Heart right ventricle (tissue), 16 donors: ENCODE data around the gene RFX3. TPM values are rescaled to one million over a fixed set of nuclear protein-coding genes. Genes with fewer than 3 reads are reported as not detected.

Experiments
- ATAC-seq, 8 donors: fragments of 200-7000 bp; cut with Tn5 transposase; one replicate each; pipeline ENCODE4 v1.9.1; 2020; ENCODE audit warnings: mild to moderate bottlenecking in 8 of 8, moderate library complexity in 8 of 8, moderate number of reproducible peaks in 1 of 8
- DNase-seq, 2 donors: peaks; one replicate each; pipeline ENCODE4 v3.0.0-alpha.2; 2020
- H3K27ac ChIP-seq, 10 donors: fragments of 200-600 bp; sonication (generic) in 2 of 10; one replicate each; pipeline versions ENCODE4 v1.5.0 to v1.8.0; 2020 to 2022; ENCODE audit warnings: mild to moderate bottlenecking in 3 of 10
- H3K27me3 ChIP-seq, 7 donors: fragments of 200-600 bp; one replicate each; pipeline ENCODE4 v1.8.0; 2021 to 2022; ENCODE audit warnings: mild to moderate bottlenecking in 2 of 7
- H3K36me3 ChIP-seq, 9 donors: fragments of 200-600 bp; sonication (generic) in 1 of 9; one replicate each; pipeline versions ENCODE4 v1.5.0 to v1.8.0; 2020 to 2022; ENCODE audit warnings: mild to moderate bottlenecking in 2 of 9
- H3K4me1 ChIP-seq, 9 donors: fragments of 200-600 bp; sonication (generic) in 1 of 9; one replicate each; pipeline versions ENCODE4 v1.5.0 to v1.8.0; 2020 to 2022; ENCODE audit warnings: mild to moderate bottlenecking in 4 of 9
- H3K4me3 ChIP-seq, 10 donors: fragments of 200-600 bp; sonication (generic) in 2 of 10; one replicate each; pipeline versions ENCODE4 v1.5.0 to v1.8.0; 2020 to 2022; ENCODE audit warnings: mild to moderate bottlenecking in 7 of 10, moderate library complexity in 2 of 10
- H3K9me3 ChIP-seq, 11 donors: fragments of 200-600 bp in 10 of 11; sonication (generic) in 2 of 11; one replicate each; pipeline versions ENCODE4 v1.5.0 to v1.8.0; 2013 to 2022; ENCODE audit warnings: mild to moderate bottlenecking in 2 of 11, control low read depth in 1 of 11, moderate library complexity in 1 of 11
- WGBS, 2 donors: extraction: QIAGEN DNeasy Blood & Tissue Kit; methylation state at CpG; one replicate each; pipeline ENCODE4 v1.1.7; 2013; ENCODE audit warnings: inconsistent platforms in 1 of 2; 5-methylcytosine and 5-hydroxymethylcytosine counted together
- intact Hi-C, 10 donors: fragments of 100-400 bp; cut with DNase I; formaldehyde crosslinking; loops; one replicate each; pipeline versions ENCODE4 v1.11.1 to v1.14.2; 2022
- polyA plus RNA-seq, 2 donors: library from polyadenylated mRNA; stranded (reverse); fragments of 200-250 nt; gene quantifications; one replicate each; pipeline ENCODE4 v1.2.3, GENCODE V29; 2013
- total RNA-seq, 10 donors: library from RNA; stranded (reverse); fragmentation: NEBNext Ultra II Directional in 3 of 10; extraction: Animal tissue kit (Norgen Biotek cat#: 25700) in 3 of 10; gene quantifications; one replicate each; pipeline versions ENCODE4 v1.2.1 to v1.2.4, GENCODE V29; 2021 to 2023
- TF ChIP-seq, protein P1 (sequence below), 9 donors: fragments of 200-600 bp; sonication (generic) in 2 of 9; IDR thresholded peaks; one replicate each; pipeline versions ENCODE4 v1.5.0 to v1.8.0; 2021 to 2022; ENCODE audit warnings: antibody characterized with exemption in 9 of 9, mild to moderate bottlenecking in 5 of 9, moderate library complexity in 1 of 9
- donor health status: Arrhythmogenic right ventricular cardiomyopathy.
- donor health status: ischemic (EF 13 %, LVEDD 7.1; RV severe dilation, severe dysfunction).
- donor health status: healthy with polysubstance abuse.
- donor health status: DM: no; HTN: yes; CAD: no.
- donor health status: DM: no; HTN: no; CAD: no.
- donor health status: ischemic (EF 25% LVEDD 6.9; RV normal size, moderate dysfunction).
- donor health status: ischemic (EF 25% LVEDD 5.7; RV mildly dilated, moderate dysfunction).
- donor health status: healthy.
- donor health status: DM: yes; HTN: yes; CAD: no.
- donor health status: Ischemic cardiomyopathy.
- donor health status: ischemic (EF 35%, LVEDD 5.7; RV mildly dilated, moderate dysfunction).
- donor health status: nonischemic (EF 11% LVEDD 7.7; RV severe dilation, severe dysfunction).
- donor health status: DM: yes; HTN: yes; CAD: no.
- donor health status: PGD.
- donor health status: ischemic (EF 29% LVEDD 5.4; RV normal size, mild dysfunction).
- donor health status: nonischemic (EF 23%, LVEDD 6.1; RV moderate dilation, normal function).

The RFX3 gene
- total and polyA plus RNA-seq, 12 donors, result 0.43 to 5.9 (median 3.5) TPM

- Histone ChIP-seq H3K27me3 (no peaks in the 10 kb centered on the region), H3K4me3 (no peak overlapping the region), H3K27ac (no peak overlapping the region), H3K4me1 (peaks cover 0 to 44% (median 16%) of the 10 kb centered on the region in 9 donors), H3K9me3 (peaks cover 0 to 21% (median 11%) of the 10 kb centered on the region in 11 donors), H3K36me3 (no peaks in the 10 kb centered on the region)
- ATAC-seq (no peak), DNase-seq (no peak)
- TF ChIP-seq, protein P1, sequence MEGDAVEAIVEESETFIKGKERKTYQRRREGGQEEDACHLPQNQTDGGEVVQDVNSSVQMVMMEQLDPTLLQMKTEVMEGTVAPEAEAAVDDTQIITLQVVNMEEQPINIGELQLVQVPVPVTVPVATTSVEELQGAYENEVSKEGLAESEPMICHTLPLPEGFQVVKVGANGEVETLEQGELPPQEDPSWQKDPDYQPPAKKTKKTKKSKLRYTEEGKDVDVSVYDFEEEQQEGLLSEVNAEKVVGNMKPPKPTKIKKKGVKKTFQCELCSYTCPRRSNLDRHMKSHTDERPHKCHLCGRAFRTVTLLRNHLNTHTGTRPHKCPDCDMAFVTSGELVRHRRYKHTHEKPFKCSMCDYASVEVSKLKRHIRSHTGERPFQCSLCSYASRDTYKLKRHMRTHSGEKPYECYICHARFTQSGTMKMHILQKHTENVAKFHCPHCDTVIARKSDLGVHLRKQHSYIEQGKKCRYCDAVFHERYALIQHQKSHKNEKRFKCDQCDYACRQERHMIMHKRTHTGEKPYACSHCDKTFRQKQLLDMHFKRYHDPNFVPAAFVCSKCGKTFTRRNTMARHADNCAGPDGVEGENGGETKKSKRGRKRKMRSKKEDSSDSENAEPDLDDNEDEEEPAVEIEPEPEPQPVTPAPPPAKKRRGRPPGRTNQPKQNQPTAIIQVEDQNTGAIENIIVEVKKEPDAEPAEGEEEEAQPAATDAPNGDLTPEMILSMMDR (IDR thresholded peaks at IDR 0.05), result no peak
- intact Hi-C loops, result loop anchor here in 2 of 10 donors (2.0 to 10.0 kb wide), 2 partner anchors 45 to 49 kb away; partner anchors contain the start of gene RFX3 (in 1 of the 2)
- WGBS, 2 donors, result 93 to 94% methylated on average over 14 of the region's 14 CpGs
These were observed 50.3 kb downstream of the RFX3 start for GRCh38 chr9:3475300-3476020.

GRCh38 chr9:3474821-3475220 is 51.0 kb downstream of the RFX3 start:
- WGBS, 2 donors, result 98% methylated on average over 2 of the region's 2 CpGs
- Histone ChIP-seq H3K4me3 (no peak overlapping the region), H3K27ac (no peak overlapping the region), H3K27me3 (no peaks in the 10 kb centered on the region), H3K4me1 (peaks cover 0 to 44% (median 15%) of the 10 kb centered on the region in 9 donors), H3K36me3 (no peaks in the 10 kb centered on the region), H3K9me3 (peaks cover 0 to 21% (median 11%) of the 10 kb centered on the region in 11 donors)
- no peak for DNase-seq
- TF ChIP-seq, protein P1 (IDR thresholded peaks at IDR 0.05), result no peak
- intact Hi-C loops, result loop anchor here in 3 of 10 donors (2.0 to 10.0 kb wide), 3 partner anchors 46 to 52 kb away; partner anchors contain the start of gene RFX3 (in 2 of the 3)
- no peak for ATAC-seq

GRCh38 chr9:3473405-3473804 is 52.4 kb downstream of the RFX3 start:
- Histone ChIP-seq H3K4me3 (no peak overlapping the region), H3K36me3 (no peaks in the 10 kb centered on the region), H3K4me1 (peaks cover 0 to 40% (median 12%) of the 10 kb centered on the region in 9 donors), H3K9me3 (peaks cover 0 to 19% (median 11%) of the 10 kb centered on the region in 11 donors), H3K27ac (no peak overlapping the region), H3K27me3 (no peaks in the 10 kb centered on the region)
- TF ChIP-seq, protein P1 (IDR thresholded peaks at IDR 0.05), result no peak
- intact Hi-C loops, result loop anchor here in 2 of 10 donors (5.0 to 10.0 kb wide), 2 partner anchors 51 to 54 kb away; partner anchors contain the start of gene RFX3 (in 2 of the 2)
- no peak for ATAC-seq
- no peak for DNase-seq
- WGBS, 2 donors, result 97 to 100% methylated on average over 1 of the region's 1 CpG

GRCh38 chr9:3471883-3472282 is 53.9 kb downstream of the RFX3 start:
- Histone ChIP-seq H3K4me1 (peaks cover 0 to 44% (median 21%) of the 10 kb centered on the region in 9 donors), H3K4me3 (no peak overlapping the region), H3K27me3 (no peaks in the 10 kb centered on the region), H3K27ac (peak overlapping the region in 3 of 10 donors; percentile 6 to 58 (median 28)), H3K9me3 (peaks cover 0 to 5% (median 0%) of the 10 kb centered on the region in 11 donors), H3K36me3 (no peaks in the 10 kb centered on the region)
- TF ChIP-seq, protein P1 (IDR thresholded peaks at IDR 0.05), result no peak
- 13 to 16% methylated on average over 3 of the region's 3 CpGs for WGBS, 2 donors
- ATAC-seq (peak in 5 of 8 donors; percentile 34 to 77 (median 63)), DNase-seq (no peak)
- intact Hi-C loops, result loop anchor here in 2 of 10 donors (5.0 to 10.0 kb wide), 2 partner anchors 53 to 55 kb away; partner anchors contain the start of gene RFX3 (in 2 of the 2)
